Uterine smooth muscle cell (primary cell): ENCODE measurements around the gene WDR37. TPM values are rescaled to one million over a fixed set of nuclear protein-coding genes. Genes with fewer than 3 reads are reported as not detected.

Experiments used
- total RNA-seq: library from RNA; depleted of rRNA; stranded (reverse); fragments of >200 nt; gene quantifications from 2 replicates; pipeline ENCODE4 v1.2.3, GENCODE V29; 2014

WDR37 gene
- total RNA-seq: 14.6 and 22.7 TPM in 2 replicates

DNA sequence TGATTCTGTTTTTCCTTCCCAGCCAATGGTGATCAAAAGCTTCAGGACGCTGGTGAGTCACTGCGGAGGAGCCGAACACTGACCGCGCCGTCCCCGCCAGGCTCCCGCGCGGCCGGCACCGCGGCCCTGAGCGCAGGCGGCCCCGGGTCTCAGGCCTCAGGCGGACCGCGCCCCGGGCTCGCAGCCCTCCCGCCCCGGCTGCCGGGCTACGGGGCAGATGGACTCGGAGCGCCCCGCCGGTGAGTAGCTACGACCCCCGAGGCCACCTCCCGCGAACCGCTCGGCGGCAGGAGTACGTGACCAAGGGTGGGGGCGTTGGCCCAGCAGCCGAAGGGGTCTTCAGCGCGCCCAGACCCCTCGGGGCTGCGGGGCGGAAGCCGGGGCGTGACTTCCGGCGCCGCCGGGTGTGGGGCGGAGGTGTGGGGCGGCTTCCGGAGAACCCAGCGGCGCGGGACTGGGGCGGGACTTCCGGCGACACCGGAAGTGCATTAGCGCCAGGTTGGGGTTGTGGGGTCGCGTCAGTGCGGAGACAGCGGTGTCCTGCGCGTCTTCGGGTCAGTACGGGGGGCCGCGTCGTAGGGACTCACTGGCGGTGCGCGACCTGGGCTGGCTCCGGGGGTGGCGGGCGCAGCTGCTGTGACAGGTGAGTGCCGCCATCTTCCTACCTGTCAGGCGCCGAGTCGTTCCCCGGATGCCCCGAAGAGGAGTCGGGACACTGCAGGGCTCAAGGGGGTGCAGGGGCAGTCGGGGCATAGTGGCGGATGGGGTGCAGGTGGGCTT, at the start of gene WDR37:
Gene WDR37 (plus strand): TSS at position 60 of the 780 bp plus-strand sequence. CDS start 15,771 bp downstream, outside the sequence.

GRCh38 chr10:1025683-1026082, 30.5 kb upstream of the WDR37 start, which contains the start of gene IDI2:
TSS of gene IDI2 (minus strand) at chr10:1025859. CDS start at chr10:1024723, 1,136 bp downstream.

GRCh38 chr10:1048732-1049424, 7.3 kb upstream of the WDR37 start, which contains the start of gene IDI1:
TSS of gene IDI1 (minus strand) at chr10:1049119. CDS start at chr10:1049003, 116 bp downstream.

Other genes starting within 250 kb of the WDR37 start
- 26.7 and 28.6 TPM in 2 replicates for gene LARP4B, start 124.7 kb upstream of the WDR37 start, total RNA-seq
- 37.2 and 61.9 TPM in 2 replicates for gene GTPBP4, start 68.0 kb upstream of the WDR37 start, total RNA-seq
- not detected in 2 replicates for gene IDI2, start 30.5 kb upstream of the WDR37 start, total RNA-seq
- 183 and 231 TPM in 2 replicates for gene IDI1, start 7.3 kb upstream of the WDR37 start, total RNA-seq